ENCODE measurements around the gene ZNF84. TPM values are rescaled to one million over a fixed set of nuclear protein-coding genes. Genes with fewer than 3 reads are reported as not detected.

The ZNF84 gene
- total RNA-seq, 4 donors from 2014 or later, result 21.6 to 62.0 (median 30.1) TPM

DNA sequence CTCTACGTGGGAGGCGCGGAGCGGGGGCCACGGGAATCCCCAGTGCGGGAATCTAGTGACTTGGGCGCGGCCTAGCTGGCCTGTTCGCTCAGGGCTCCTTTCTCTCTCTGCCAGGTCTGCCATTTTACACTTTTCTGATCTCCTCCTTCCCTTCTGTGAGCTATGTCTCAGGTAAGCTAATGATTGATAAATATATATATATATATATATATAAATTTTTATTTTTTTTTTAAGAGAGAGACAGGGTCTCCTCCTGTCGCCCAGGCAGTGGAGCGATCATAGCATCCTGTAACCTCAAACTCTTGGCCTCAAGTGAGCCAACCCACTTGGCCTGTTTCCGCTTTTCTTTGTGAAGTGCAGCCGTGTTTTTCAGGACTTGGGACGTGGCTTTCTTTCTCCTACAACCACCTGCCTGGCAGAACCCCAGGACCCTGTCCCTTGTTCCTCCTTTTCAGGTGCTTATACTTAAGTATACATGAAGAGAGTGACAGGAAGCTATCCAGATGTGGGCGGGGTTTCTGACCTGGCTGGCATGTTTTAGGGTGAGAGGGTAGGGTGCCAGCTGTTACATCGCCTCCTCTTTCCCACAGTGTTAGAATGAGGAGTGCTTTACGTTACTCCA, 44.0 kb downstream of the ZNF84 start:
- no peak for DNase-seq (ENCODE audit: low spot score in 2 of 2)
- Histone ChIP-seq H3K27ac (peak overlapping the region; percentile 96 to 99 (median 97)), H3K9me3 (peaks cover 0 to 83% (median 37%) of the 10 kb centered on the region in 4 donors), H3K27me3 (no peaks in the 10 kb centered on the region), H3K4me3 (peak overlapping the region; percentile 64 to 91 (median 85)), H3K36me3 (peaks cover 9 to 48% (median 29%) of the 10 kb centered on the region in 3 donors), H3K4me1 (peaks cover 0 to 13% (median 5%) of the 10 kb centered on the region in 4 donors)
- WGBS, 2 donors, result 25 to 26% methylated on average over 17 of the region's 17 CpGs
- TF ChIP-seq, protein P1, sequence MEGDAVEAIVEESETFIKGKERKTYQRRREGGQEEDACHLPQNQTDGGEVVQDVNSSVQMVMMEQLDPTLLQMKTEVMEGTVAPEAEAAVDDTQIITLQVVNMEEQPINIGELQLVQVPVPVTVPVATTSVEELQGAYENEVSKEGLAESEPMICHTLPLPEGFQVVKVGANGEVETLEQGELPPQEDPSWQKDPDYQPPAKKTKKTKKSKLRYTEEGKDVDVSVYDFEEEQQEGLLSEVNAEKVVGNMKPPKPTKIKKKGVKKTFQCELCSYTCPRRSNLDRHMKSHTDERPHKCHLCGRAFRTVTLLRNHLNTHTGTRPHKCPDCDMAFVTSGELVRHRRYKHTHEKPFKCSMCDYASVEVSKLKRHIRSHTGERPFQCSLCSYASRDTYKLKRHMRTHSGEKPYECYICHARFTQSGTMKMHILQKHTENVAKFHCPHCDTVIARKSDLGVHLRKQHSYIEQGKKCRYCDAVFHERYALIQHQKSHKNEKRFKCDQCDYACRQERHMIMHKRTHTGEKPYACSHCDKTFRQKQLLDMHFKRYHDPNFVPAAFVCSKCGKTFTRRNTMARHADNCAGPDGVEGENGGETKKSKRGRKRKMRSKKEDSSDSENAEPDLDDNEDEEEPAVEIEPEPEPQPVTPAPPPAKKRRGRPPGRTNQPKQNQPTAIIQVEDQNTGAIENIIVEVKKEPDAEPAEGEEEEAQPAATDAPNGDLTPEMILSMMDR (IDR thresholded peaks at IDR 0.05), result no peak
- TF ChIP-seq EP300 (IDR thresholded peaks at IDR 0.05) (no peak), POLR2A (IDR thresholded peaks at IDR 0.05) (no peak)

DNA sequence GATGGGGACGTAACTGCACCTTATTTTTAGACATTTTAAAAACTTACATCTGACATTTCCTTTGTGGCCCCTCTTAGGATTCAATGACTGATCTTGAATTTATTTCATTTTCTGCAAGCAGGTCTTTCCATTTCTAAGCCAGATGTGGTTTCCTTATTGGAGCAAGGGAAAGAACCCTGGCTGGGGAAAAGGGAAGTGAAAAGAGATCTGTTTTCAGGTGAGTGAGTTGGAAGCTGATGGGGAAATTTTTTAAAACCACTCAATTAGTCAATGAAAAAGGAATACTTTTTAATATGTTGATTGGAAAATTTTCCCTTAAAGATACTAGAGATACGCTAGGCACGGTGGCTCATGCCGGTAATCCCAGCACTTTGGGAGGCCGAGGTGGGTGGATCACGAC, 46.0 kb downstream of the ZNF84 start:
- 94 to 95% methylated on average over 6 of the region's 6 CpGs for WGBS, 2 donors
- Histone ChIP-seq H3K9me3 (peaks cover 0 to 83% (median 45%) of the 10 kb centered on the region in 4 donors), H3K27me3 (no peaks in the 10 kb centered on the region), H3K4me3 (no peak overlapping the region), H3K4me1 (peaks cover 0 to 13% (median 5%) of the 10 kb centered on the region in 4 donors), H3K27ac (no peak overlapping the region), H3K36me3 (peaks cover 14 to 69% (median 35%) of the 10 kb centered on the region in 3 donors)
- DNase-seq (ENCODE audit: low spot score in 2 of 2), result no peak
- TF ChIP-seq POLR2A (IDR thresholded peaks at IDR 0.05), result no peak
- TF ChIP-seq, protein P1 (IDR thresholded peaks at IDR 0.05), result no peak
- TF ChIP-seq EP300 (IDR thresholded peaks at IDR 0.05), result no peak

DNA sequence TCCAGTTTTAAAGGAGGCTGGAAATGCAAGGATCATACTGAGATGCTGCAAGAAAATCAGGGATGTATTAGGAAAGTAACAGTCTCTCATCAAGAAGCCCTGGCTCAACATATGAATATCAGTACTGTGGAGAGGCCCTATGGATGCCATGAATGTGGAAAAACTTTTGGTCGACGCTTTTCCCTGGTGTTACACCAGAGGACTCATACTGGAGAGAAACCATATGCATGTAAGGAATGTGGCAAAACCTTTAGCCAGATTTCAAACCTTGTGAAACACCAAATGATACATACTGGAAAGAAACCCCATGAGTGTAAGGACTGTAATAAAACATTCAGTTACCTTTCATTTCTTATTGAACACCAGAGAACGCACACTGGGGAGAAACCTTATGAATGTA, 68.3 kb downstream of the ZNF84 start:
- no peaks in the 10 kb centered on the region for H3K27me3 ChIP-seq

DNA sequence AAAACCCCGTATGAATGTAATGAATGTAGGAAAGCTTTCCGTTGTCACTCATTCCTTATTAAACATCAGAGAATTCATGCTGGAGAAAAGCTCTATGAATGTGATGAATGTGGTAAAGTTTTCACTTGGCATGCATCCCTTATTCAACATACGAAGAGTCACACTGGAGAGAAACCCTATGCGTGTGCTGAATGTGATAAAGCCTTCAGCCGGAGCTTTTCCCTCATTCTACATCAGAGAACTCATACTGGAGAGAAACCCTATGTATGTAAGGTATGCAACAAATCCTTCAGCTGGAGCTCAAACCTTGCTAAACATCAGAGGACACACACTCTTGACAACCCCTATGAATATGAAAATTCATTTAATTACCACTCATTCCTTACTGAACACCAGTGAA, 68.9 kb downstream of the ZNF84 start:
- Histone ChIP-seq H3K4me3 (no peak overlapping the region), H3K9me3 (peaks cover 40 to 100% (median 73%) of the 10 kb centered on the region in 4 donors), H3K36me3 (peaks cover 14 to 100% (median 36%) of the 10 kb centered on the region in 3 donors), H3K4me1 (no peaks in the 10 kb centered on the region), H3K27me3 (no peaks in the 10 kb centered on the region), H3K27ac (no peak overlapping the region)
- WGBS, 2 donors, result 94 to 99% methylated on average over 5 of the region's 5 CpGs
- DNase-seq (ENCODE audit: low spot score in 2 of 2), result no peak
- TF ChIP-seq EP300 (IDR thresholded peaks at IDR 0.05) (no peak), POLR2A (IDR thresholded peaks at IDR 0.05) (no peak)
- TF ChIP-seq, protein P1 (IDR thresholded peaks at IDR 0.05), result no peak

More for the DNA sequence above, 68.3 kb downstream of the ZNF84 start:
- no peak overlapping the region for H3K27ac ChIP-seq
- WGBS, 2 donors, result 94 to 99% methylated on average over 3 of the region's 3 CpGs
- no peak overlapping the region for H3K4me3 ChIP-seq
- peaks cover 14 to 100% (median 36%) of the 10 kb centered on the region in 3 donors for H3K36me3 ChIP-seq
- DNase-seq (ENCODE audit: low spot score in 2 of 2), result no peak
- TF ChIP-seq EP300 (IDR thresholded peaks at IDR 0.05) (no peak), POLR2A (IDR thresholded peaks at IDR 0.05) (no peak)
- TF ChIP-seq, protein P1 (IDR thresholded peaks at IDR 0.05), result no peak
- peaks cover 40 to 100% (median 73%) of the 10 kb centered on the region in 4 donors for H3K9me3 ChIP-seq
- no peaks in the 10 kb centered on the region for H3K4me1 ChIP-seq

DNA sequence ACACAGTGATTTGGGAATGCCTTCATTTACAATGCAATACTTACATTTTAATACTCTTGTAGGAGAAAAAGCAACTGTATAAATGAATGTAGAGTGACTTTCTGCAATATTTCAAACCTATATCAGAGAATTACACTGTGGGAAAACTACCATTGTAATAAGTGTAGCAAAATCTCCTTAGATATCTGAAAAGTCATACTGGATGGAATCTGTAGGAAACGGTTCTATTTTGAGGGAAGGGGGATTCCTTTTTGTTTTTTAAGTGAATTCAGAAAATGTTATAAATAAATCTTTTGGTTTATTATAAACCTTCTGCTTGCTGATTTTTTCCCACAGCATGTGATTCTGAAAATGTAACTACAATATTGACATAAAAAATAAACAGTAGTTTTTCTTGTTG, 69.8 kb downstream of the ZNF84 start:
- 96 to 97% methylated on average over 1 of the region's 1 CpG for WGBS, 2 donors
- Histone ChIP-seq H3K27ac (no peak overlapping the region), H3K27me3 (no peaks in the 10 kb centered on the region), H3K4me1 (no peaks in the 10 kb centered on the region), H3K4me3 (no peak overlapping the region), H3K36me3 (peaks cover 11 to 96% (median 29%) of the 10 kb centered on the region in 3 donors), H3K9me3 (peaks cover 36 to 100% (median 73%) of the 10 kb centered on the region in 4 donors)
- TF ChIP-seq POLR2A (IDR thresholded peaks at IDR 0.05) (no peak), EP300 (IDR thresholded peaks at IDR 0.05) (no peak)
- TF ChIP-seq, protein P1 (IDR thresholded peaks at IDR 0.05), result no peak
- no peak for DNase-seq (ENCODE audit: low spot score in 2 of 2)
